Measurements from ENCODE around the gene SOST. TPM values are rescaled to one million over a fixed set of nuclear protein-coding genes. Genes with fewer than 3 reads are reported as not detected.

SOST gene
- total RNA-seq, 1 donor from 2014 or later: not detected

DNA sequence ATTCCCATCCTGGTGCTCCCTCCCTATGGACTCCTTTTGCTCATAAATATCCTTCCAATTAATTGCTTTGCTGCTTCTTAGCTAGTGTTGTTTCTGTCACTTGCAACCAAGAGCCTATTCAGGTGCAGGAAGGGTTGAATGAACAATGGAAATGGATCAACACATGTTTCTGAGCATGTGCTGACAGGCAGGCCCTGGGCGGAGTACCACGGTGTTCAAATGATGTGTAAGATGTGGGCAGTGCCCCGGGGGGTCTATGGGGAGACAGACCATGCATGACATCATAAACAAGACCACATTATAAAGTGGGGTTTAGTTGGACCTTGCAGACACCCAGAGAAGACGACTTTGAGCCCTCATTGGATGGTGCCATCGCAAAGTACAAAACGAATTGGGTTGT lies 48.5 kb downstream of the SOST start:
- intact Hi-C loops (cut with micrococcal nuclease): no loop called here
- no peak for DNase-seq (ENCODE audit: low spot score)
- peaks cover 23% of the 10 kb centered on the region for H3K27me3 Mint-ChIP-seq (ENCODE audit: low read depth)
- H3K9me3 Mint-ChIP-seq: no peaks in the 10 kb centered on the region
- H3K27ac Mint-ChIP-seq: no peak overlapping the region
- peaks cover 12% of the 10 kb centered on the region for H3K4me1 Mint-ChIP-seq (ENCODE audit: low read depth)
- H3K4me3 Mint-ChIP-seq (ENCODE audit: low read depth): no peak overlapping the region
- peaks cover 5% of the 10 kb centered on the region for H3K36me3 Mint-ChIP-seq (ENCODE audit: low read depth)

DNA sequence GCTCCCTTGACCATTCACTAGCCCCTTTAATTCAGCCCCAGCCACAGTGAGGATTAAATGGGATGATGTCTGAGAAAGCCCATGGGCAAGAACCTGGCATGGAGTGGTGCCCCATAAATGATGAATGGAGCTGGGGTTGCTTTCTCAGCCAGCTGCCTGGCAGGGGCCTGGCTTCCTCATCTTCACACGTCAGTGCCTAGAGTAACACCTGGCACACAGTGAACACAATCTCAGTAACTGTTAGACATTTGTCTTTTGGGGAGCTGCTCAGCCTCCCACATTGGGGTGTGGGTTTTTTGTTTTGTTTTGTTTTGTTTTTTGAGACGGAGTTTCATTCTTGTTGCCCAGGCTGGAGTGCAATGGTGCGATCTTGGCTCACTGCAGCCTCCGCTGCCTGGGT lies 49.4 kb downstream of the SOST start:
- Mint-ChIP-seq H3K4me3 (ENCODE audit: low read depth) (no peak overlapping the region), H3K9me3 (no peaks in the 10 kb centered on the region), H3K27ac (no peak overlapping the region), H3K27me3 (ENCODE audit: low read depth) (peaks cover 15% of the 10 kb centered on the region), H3K36me3 (ENCODE audit: low read depth) (peaks cover 2% of the 10 kb centered on the region), H3K4me1 (ENCODE audit: low read depth) (peaks cover 6% of the 10 kb centered on the region)
- no peak for DNase-seq (ENCODE audit: low spot score)
- intact Hi-C loops (cut with micrococcal nuclease): no loop called here

DNA sequence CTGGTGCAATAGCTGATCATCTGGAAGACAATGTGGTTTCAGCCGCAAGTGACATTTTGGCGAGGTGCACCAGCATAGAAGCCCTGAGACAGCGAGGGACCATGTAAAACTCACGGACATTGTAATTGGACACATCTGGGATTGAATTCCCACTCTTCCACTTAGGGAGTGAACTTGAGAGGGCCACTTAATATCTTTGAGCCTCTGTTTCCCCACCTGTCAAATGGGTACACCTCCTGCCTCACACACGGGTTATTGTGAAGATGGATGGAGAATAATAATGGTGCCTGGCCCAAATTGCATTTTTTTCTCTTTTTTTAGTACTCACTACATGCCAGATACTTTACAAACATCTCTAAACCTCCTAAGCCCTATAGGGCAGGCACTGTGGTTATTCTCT lies 51.4 kb downstream of the SOST start:
- Mint-ChIP-seq H3K36me3 (ENCODE audit: low read depth) (no peaks in the 10 kb centered on the region), H3K27me3 (ENCODE audit: low read depth) (peaks cover 14% of the 10 kb centered on the region), H3K4me1 (ENCODE audit: low read depth) (peaks cover 8% of the 10 kb centered on the region), H3K9me3 (peaks cover 6% of the 10 kb centered on the region), H3K27ac (no peak overlapping the region), H3K4me3 (ENCODE audit: low read depth) (no peak overlapping the region)
- intact Hi-C loops (cut with micrococcal nuclease): no loop called here
- no peak for DNase-seq (ENCODE audit: low spot score)

DNA sequence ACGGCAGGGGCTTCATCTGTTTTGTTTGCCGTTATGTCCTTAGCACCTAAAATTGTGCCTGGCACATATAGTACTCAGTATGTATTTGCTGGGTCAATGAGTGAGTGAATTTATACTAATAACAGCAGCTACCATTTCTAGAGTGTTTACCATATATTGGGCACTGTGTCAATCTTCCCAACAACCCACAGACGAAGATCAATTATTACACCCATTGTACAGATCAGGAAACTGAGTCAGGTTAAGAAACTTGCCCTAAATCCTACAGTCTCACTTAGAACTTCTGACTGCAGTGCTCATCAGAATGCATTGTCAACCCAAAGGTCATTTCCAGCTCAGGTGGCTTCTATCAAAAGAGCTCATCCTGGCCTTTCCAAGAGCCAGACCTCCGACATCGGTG lies 52.4 kb downstream of the SOST start:
- Mint-ChIP-seq H3K27ac (no peak overlapping the region), H3K36me3 (ENCODE audit: low read depth) (no peaks in the 10 kb centered on the region), H3K4me1 (ENCODE audit: low read depth) (peaks cover 14% of the 10 kb centered on the region), H3K4me3 (ENCODE audit: low read depth) (no peak overlapping the region), H3K27me3 (ENCODE audit: low read depth) (peaks cover 14% of the 10 kb centered on the region), H3K9me3 (peaks cover 6% of the 10 kb centered on the region)
- intact Hi-C loops (cut with micrococcal nuclease): no loop called here
- no peak for DNase-seq (ENCODE audit: low spot score)

Other genes starting within 250 kb of the SOST start
- gene ETV4, start 212.5 kb downstream of the SOST start, total RNA-seq: 11.0 and 12.8 TPM in 2 replicates
- 1.4 and 1.8 TPM in 2 replicates for gene MEOX1, start 96.9 kb downstream of the SOST start, total RNA-seq
- gene DUSP3, start 20.2 kb upstream of the SOST start, total RNA-seq: 12.6 and 14.8 TPM in 2 replicates
- not detected in 2 replicates for gene CFAP97D1, start 21.6 kb upstream of the SOST start, total RNA-seq
- gene MPP3, start 74.4 kb upstream of the SOST start, total RNA-seq: 0.14 and 0.21 TPM in 2 replicates
- not detected in 2 replicates for gene CD300LG, start 88.4 kb upstream of the SOST start, total RNA-seq
- gene MPP2, start 148.7 kb upstream of the SOST start, total RNA-seq: 1.2 and 1.4 TPM in 2 replicates
- gene PPY, start 183.7 kb upstream of the SOST start, total RNA-seq: not detected in 2 replicates
- gene PYY, start 195.1 kb upstream of the SOST start, total RNA-seq: 0.18 TPM in 1 of 2 replicates, not detected in the other
- gene NAGS, start 245.8 kb upstream of the SOST start, total RNA-seq: 0.28 and 0.82 TPM in 2 replicates

All from activated T-helper 2 cell treated with anti-CD3 and anti-CD28 coated beads, Interferon-gamma antibody, Interleukin-2, Interleukin-4, amounts not matched to agents 10 μg/mL and 5 μg/mL and 100 μg/mL, durations not matched to agents 14 hours and 24 hours and 36 hours (primary cell).